Parathyroid adenoma (tissue), 2 donors: ENCODE measurements around the gene ADARB2.

Experiments used
- H2AFZ ChIP-seq: fragments of 300-600 bp; sonication (generic); one replicate; pipeline ENCODE4 v1.7.0; 2017; ENCODE audit warnings: antibody characterized with exemption, mild to moderate bottlenecking
- H3K27ac ChIP-seq: fragments of 300-600 bp; sonication (generic); one replicate; pipeline ENCODE4 v1.7.0; 2017
- H3K27me3 ChIP-seq: fragments of 300-600 bp; sonication (generic); one replicate; pipeline ENCODE4 v1.7.0; 2017; ENCODE audit warnings: low read length; ENCODE audit not compliant: control insufficient read depth, insufficient read depth
- H3K36me3 ChIP-seq: fragments of 300-600 bp; sonication (generic); one replicate; pipeline ENCODE4 v1.7.0; 2017; ENCODE audit warnings: low read length; ENCODE audit not compliant: control insufficient read depth, insufficient read depth
- H3K4me1 ChIP-seq: fragments of 300-600 bp; sonication (generic); one replicate; pipeline ENCODE4 v1.7.0; 2017; ENCODE audit warnings: control low read depth
- H3K4me2 ChIP-seq: fragments of 300-600 bp; sonication (generic); one replicate; pipeline ENCODE4 v1.7.0; 2017; ENCODE audit warnings: low read length
- H3K4me3 ChIP-seq: fragments of 300-600 bp; sonication (generic); one replicate; pipeline ENCODE4 v1.7.0; 2017; ENCODE audit warnings: low read depth, low read length
- H3K79me2 ChIP-seq: fragments of 300-600 bp; sonication (generic); one replicate; pipeline ENCODE4 v1.7.0; 2017; ENCODE audit warnings: control low read depth
- H3K9ac ChIP-seq: fragments of 300-600 bp; sonication (generic); one replicate; pipeline ENCODE4 v1.7.0; 2017; ENCODE audit warnings: mild to moderate bottlenecking
- H3K9me3 ChIP-seq: fragments of 300-600 bp; sonication (generic); one replicate; pipeline ENCODE4 v1.7.0; 2017; ENCODE audit warnings: low read length; ENCODE audit not compliant: control insufficient read depth
- CTCF ChIP-seq: fragments of 300-600 bp; sonication (generic); IDR thresholded peaks from one replicate; pipeline ENCODE4 v1.7.0; 2017; ENCODE audit warnings: antibody characterized with exemption, mild to moderate bottlenecking
- donor health status: primary hyperparathyroidism.

The ADARB2 gene

GRCh38 chr10:1673568-1674345, 63.6 kb downstream of the ADARB2 start:
- Histone ChIP-seq H3K27ac (no peak overlapping the region), H3K36me3 (no peaks in the 10 kb centered on the region), H3K4me3 (no peak overlapping the region), H3K79me2 (no peaks in the 10 kb centered on the region), H3K9me3 (no peaks in the 10 kb centered on the region), H3K9ac (no peak overlapping the region), H3K27me3 (no peaks in the 10 kb centered on the region), H2AFZ (no peak overlapping the region), H3K4me2 (no peak overlapping the region), H3K4me1 (no peaks in the 10 kb centered on the region)
- no peak for TF ChIP-seq CTCF

- Histone ChIP-seq H3K4me3 (no peak overlapping the region), H3K79me2 (no peaks in the 10 kb centered on the region), H3K4me2 (no peak overlapping the region), H3K9me3 (no peaks in the 10 kb centered on the region), H3K27me3 (no peaks in the 10 kb centered on the region), H3K4me1 (no peaks in the 10 kb centered on the region), H3K9ac (no peak overlapping the region), H2AFZ (no peak overlapping the region), H3K36me3 (no peaks in the 10 kb centered on the region), H3K27ac (no peak overlapping the region)
- no peak for TF ChIP-seq CTCF
These were observed 65.1 kb downstream of the ADARB2 start for GRCh38 chr10:1672001-1672781.

DNA sequence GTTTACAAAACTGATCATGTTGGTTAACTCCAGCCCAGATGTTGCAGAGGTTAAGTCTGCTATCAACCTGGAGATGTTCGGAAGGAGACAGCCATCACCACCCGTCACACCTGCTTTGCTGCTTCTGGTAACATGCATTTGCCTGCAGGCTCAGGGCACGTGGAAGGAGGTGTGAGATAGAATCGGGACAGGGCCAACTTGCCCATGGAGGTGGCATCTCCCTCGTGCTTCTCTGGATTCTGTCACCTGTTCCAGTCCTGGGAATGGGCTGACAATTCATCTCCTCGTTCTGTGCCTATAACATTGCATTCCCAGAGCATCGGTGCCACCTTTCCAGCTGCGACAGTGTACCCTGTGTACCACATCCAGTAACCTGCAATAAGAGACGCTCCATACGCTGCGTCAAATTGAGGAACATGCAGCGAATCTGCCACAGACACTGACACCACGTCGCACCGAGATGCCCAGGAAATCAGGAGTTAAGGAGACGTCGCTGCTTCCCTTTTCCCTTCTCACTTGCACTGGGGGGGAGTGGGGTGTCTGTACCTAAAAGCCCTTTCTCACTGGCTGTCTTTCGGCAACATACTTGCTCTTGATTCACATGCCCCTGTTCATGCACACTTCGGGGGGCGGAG, 65.8 kb downstream of the ADARB2 start:
- no peak overlapping the region for H3K27ac ChIP-seq
- H3K9ac ChIP-seq = no peak overlapping the region
- no peaks in the 10 kb centered on the region for H3K4me1 ChIP-seq
- H3K36me3 ChIP-seq = no peaks in the 10 kb centered on the region
- no peak overlapping the region for H3K4me2 ChIP-seq
- H3K4me3 ChIP-seq = no peak overlapping the region
- no peak overlapping the region for H2AFZ ChIP-seq
- H3K27me3 ChIP-seq = no peaks in the 10 kb centered on the region
- TF ChIP-seq CTCF = no peak
- no peaks in the 10 kb centered on the region for H3K79me2 ChIP-seq
- no peaks in the 10 kb centered on the region for H3K9me3 ChIP-seq

GRCh38 chr10:1670541-1671365, 66.6 kb downstream of the ADARB2 start:
- H3K4me2 ChIP-seq = no peak overlapping the region
- no peaks in the 10 kb centered on the region for H3K27me3 ChIP-seq
- no peaks in the 10 kb centered on the region for H3K9me3 ChIP-seq
- no peak overlapping the region for H3K27ac ChIP-seq
- no peak overlapping the region for H3K4me3 ChIP-seq
- H3K79me2 ChIP-seq = no peaks in the 10 kb centered on the region
- H3K9ac ChIP-seq = no peak overlapping the region
- H2AFZ ChIP-seq = no peak overlapping the region
- no peak for TF ChIP-seq CTCF
- no peaks in the 10 kb centered on the region for H3K36me3 ChIP-seq
- H3K4me1 ChIP-seq = no peaks in the 10 kb centered on the region
